K562 (cell line): ENCODE data around the gene MAP4. TPM values are rescaled to one million over a fixed set of nuclear protein-coding genes. Genes with fewer than 3 reads are reported as not detected.

Source experiments
- GMEB1 ChIP-seq: fragments of 250-450 bp; sonication (Bioruptor Pico); IDR thresholded peaks from 2 replicates; pipeline ENCODE4 v1.4.0; 2020; ENCODE audit warnings: mild to moderate bottlenecking
- HDAC1 ChIP-seq, 2 experiments: fragments of 450-650 bp; IDR thresholded peaks; 2 replicates each; pipeline ENCODE4 v1.6.1; 2016 to 2017; ENCODE audit warnings: inconsistent platforms in 1 of 2, mild to moderate bottlenecking in 1 of 2, moderate library complexity in 1 of 2
- NCOR1 ChIP-seq: fragments of 450-650 bp; IDR thresholded peaks from 2 replicates; pipeline ENCODE4 v1.6.1; 2016; ENCODE audit warnings: mild to moderate bottlenecking, moderate library complexity
- POLR2G ChIP-seq: fragments of 200-400 bp; formaldehyde crosslinking; IDR thresholded peaks from 2 replicates; pipeline ENCODE4 v1.6.1; 2017; ENCODE audit warnings: low read depth, mild to moderate bottlenecking, antibody characterized with exemption, low read length, moderate library complexity
- SFPQ ChIP-seq: fragments of 200-400 bp; formaldehyde crosslinking; IDR thresholded peaks from 2 replicates; pipeline ENCODE4 v1.6.1; 2017; ENCODE audit warnings: mild to moderate bottlenecking, low read depth, low read length, moderate library complexity
- THAP12 ChIP-seq: fragments of 250-450 bp; sonication (Bioruptor Pico); IDR thresholded peaks from 2 replicates; pipeline ENCODE4 v1.9.0; 2021; ENCODE audit warnings: mild to moderate bottlenecking, inconsistent platforms
- ZNF395 ChIP-seq: fragments of 200-800 bp; sonication (Bioruptor generic); IDR thresholded peaks from 2 replicates; pipeline ENCODE4 v1.6.1; 2017; ENCODE audit warnings: missing genetic modification characterization, missing compliant biosample characterization
- ZNF407 ChIP-seq: fragments of 450-650 bp; IDR thresholded peaks from 2 replicates; pipeline ENCODE4 v1.6.1; 2016; ENCODE audit warnings: low read depth
- polyA plus RNA-seq, 8 experiments: library from polyadenylated mRNA; depleted of rRNA in 4 of 8; stranded (reverse) in 5 of 8; unstranded in 3 of 8; fragments of >200 nt; fragmentation: Nextera tagmentation in 2 of 8; fragmentation: Illumina TruSeq in 1 of 8; extraction: Ambion mirVana in 2 of 8; extraction: Trizol in 1 of 8; gene quantifications; 2 replicates each; pipeline versions ENCODE4 v1.2.1 to v1.2.3, GENCODE V29; 2011 to 2014; ENCODE audit warnings: inconsistent platforms in 1 of 8, missing spikeins in 1 of 8
- total RNA-seq, 7 experiments: library from RNA; depleted of rRNA in 6 of 7; stranded (reverse); fragments of >200 nt in 6 of 7; fragmentation: Illumina TruSeq in 2 of 7; extraction: Trizol in 2 of 7; gene quantifications; 2 replicates each; pipeline versions ENCODE4 v1.2.1 to v1.2.3, GENCODE V29; 2011 to 2021; ENCODE audit warnings: low replicate concordance in 1 of 7

Gene MAP4
- total and polyA plus RNA-seq, 9 of the 15 experiments (the other 6 are each of a cell fraction or from before 2014, with no cell fraction given), result 13.3 to 141 (median 36.8) TPM

- 0 out of 2 replicates have a peak, but pooled peaks have one; percentile 12 for TF ChIP-seq ZNF407
- peak; percentile 79; the same call in 1 of the 2 replicates for TF ChIP-seq ZNF395 (CRISPR knock-in tag)
- TF ChIP-seq GMEB1 (CRISPR knock-in tag), result peak; percentile 71
- peak; percentile 100 for TF ChIP-seq POLR2G
- TF ChIP-seq SFPQ, result no peak
- peak in 1 of 2 experiments; percentile 88; a peak in 1 of 4 replicates for TF ChIP-seq HDAC1 (IDR thresholded peaks at IDR 0.05)
- TF ChIP-seq NCOR1, result peak; percentile 33; the same call in 1 of the 2 replicates
- TF ChIP-seq THAP12 (CRISPR knock-in tag), result peak; percentile 100
Measured at GRCh38 chr3:47824541-47825473, 191.4 kb downstream of the MAP4 start (continued).
